GOT3 (cell line): ENCODE data around the gene DUSP22.
"Not testable (repeated sequence)": the region's sequence is repeated elsewhere in the genome, so short reads cannot be mapped to it uniquely, and the experiment has no call there.

ENCODE experiments used
- DNase-seq: peaks from one replicate; lab custom pipeline; 2025; ENCODE audit warnings: mixed read lengths; lab: John Stamatoyannopoulos, UW

The DUSP22 gene

GRCh38 chr6:291697-292505 is at the start of gene DUSP22:
DUSP22 (plus strand) TSS chr6:292487; CDS start chr6:292540, 53 bp downstream.
- DNase-seq, result no peak

- no peak for DNase-seq
These were observed 45.9 kb upstream of the DUSP22 start for GRCh38 chr6:246352-246751.

- DNase-seq, result no peak
These were observed 44.9 kb upstream of the DUSP22 start for GRCh38 chr6:247351-247750.

- not testable (repeated sequence) for DNase-seq
These were observed 44.2 kb upstream of the DUSP22 start for GRCh38 chr6:248046-248445.

GRCh38 chr6:250676-251075 is 41.6 kb upstream of the DUSP22 start:
- DNase-seq, result no peak

GRCh38 chr6:251920-252319 is 40.4 kb upstream of the DUSP22 start:
- no peak for DNase-seq

- DNase-seq, result no peak
These were observed 39.3 kb upstream of the DUSP22 start for GRCh38 chr6:252775-253535.

GRCh38 chr6:254016-254415 is 38.3 kb upstream of the DUSP22 start:
- peak; percentile 14 for DNase-seq

- DNase-seq, result no peak
These were observed 37.1 kb upstream of the DUSP22 start for GRCh38 chr6:255041-255750.

GRCh38 chr6:255751-256083 is 36.6 kb upstream of the DUSP22 start:
- no peak for DNase-seq

- DNase-seq, result no peak
These were observed 36.1 kb upstream of the DUSP22 start for GRCh38 chr6:256169-256568.

GRCh38 chr6:257031-257725 is 35.1 kb upstream of the DUSP22 start:
- no peak for DNase-seq

GRCh38 chr6:257774-258173 is 34.5 kb upstream of the DUSP22 start:
- DNase-seq, result no peak

- no peak for DNase-seq
These were observed 33.0 kb upstream of the DUSP22 start for GRCh38 chr6:259316-259715.

- no peak for DNase-seq
These were observed 32.3 kb upstream of the DUSP22 start for GRCh38 chr6:259901-260508.

GRCh38 chr6:264626-265025 is 27.7 kb upstream of the DUSP22 start:
- no peak for DNase-seq

- no peak for DNase-seq
These were observed 23.8 kb upstream of the DUSP22 start for GRCh38 chr6:268394-268935.

- no peak for DNase-seq
These were observed 18.7 kb upstream of the DUSP22 start for GRCh38 chr6:273551-274058.

GRCh38 chr6:277746-278145 is 14.5 kb upstream of the DUSP22 start:
- no peak for DNase-seq

- no peak for DNase-seq
These were observed 13.8 kb upstream of the DUSP22 start for GRCh38 chr6:278494-278893.

GRCh38 chr6:279341-280029 is 12.8 kb upstream of the DUSP22 start:
- DNase-seq, result no peak
